Measurements from ENCODE around the gene MGA.

Gene MGA

DNA sequence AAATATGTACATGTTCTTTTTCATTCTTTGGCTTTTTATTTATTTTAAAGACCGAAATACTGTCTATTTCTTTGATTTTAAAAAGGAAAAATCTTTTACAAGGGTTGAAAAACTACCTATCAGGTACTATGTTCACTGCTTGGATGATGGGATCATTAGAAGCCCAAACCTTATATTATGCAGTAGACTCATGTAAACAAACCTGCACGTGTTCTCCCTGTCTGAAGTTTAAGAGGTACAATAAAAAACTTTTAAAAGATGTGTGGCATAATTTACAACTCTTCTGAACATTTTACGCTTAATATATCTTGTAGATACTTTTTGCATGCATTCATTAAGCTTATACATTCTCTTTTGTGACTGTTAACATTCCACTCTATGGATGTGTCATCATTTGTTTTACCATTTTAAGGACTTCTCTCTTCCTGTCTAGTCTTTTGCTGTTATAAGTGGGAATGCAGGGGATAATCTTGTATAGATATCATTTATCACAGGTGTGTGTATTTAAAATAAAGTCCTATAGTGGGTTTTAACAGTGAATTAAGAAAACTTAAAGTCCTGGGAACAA is 6.2 kb downstream of the MGA start:
- Histone ChIP-seq H3K9me3 (ENCODE audit: low read length) (no peaks in the 10 kb centered on the region), H3K4me1 (ENCODE audit: insufficient read depth, low read length) (peaks cover 12% of the 10 kb centered on the region), H3K4me3 (ENCODE audit: low read length) (no peak overlapping the region), H2AFZ (ENCODE audit: low read depth, low read length) (no peak overlapping the region), H3K36me3 (ENCODE audit: insufficient read depth, low read length) (peaks cover 10% of the 10 kb centered on the region), H3K27me3 (ENCODE audit: insufficient read depth, low read length) (no peaks in the 10 kb centered on the region)

DNA sequence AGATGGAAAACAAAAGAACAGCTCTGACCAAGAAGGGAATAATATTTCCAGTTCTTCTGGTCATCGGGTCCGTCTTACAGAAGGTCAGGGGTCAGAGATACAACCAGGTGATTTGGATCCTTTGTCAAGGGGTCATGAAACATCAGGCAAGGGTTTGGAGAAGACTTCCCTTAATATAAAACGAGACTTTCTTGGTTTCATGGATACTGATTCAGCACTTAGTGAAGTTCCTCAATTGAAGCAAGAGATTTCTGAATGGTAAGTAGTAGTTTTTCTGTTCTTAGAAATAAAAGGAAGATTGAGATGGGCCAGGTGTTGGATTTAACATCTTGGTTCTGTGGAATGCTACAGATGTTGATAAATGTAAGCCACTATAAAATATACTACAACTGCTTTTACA is 9.5 kb downstream of the MGA start:
- H3K9me3 ChIP-seq (ENCODE audit: low read length), result no peaks in the 10 kb centered on the region
- H3K36me3 ChIP-seq (ENCODE audit: insufficient read depth, low read length), result peaks cover 10% of the 10 kb centered on the region
- no peaks in the 10 kb centered on the region for H3K27me3 ChIP-seq (ENCODE audit: insufficient read depth, low read length)
- H2AFZ ChIP-seq (ENCODE audit: low read depth, low read length), result no peak overlapping the region
- H3K4me3 ChIP-seq (ENCODE audit: low read length), result no peak overlapping the region
- H3K4me1 ChIP-seq (ENCODE audit: insufficient read depth, low read length), result no peaks in the 10 kb centered on the region

DNA sequence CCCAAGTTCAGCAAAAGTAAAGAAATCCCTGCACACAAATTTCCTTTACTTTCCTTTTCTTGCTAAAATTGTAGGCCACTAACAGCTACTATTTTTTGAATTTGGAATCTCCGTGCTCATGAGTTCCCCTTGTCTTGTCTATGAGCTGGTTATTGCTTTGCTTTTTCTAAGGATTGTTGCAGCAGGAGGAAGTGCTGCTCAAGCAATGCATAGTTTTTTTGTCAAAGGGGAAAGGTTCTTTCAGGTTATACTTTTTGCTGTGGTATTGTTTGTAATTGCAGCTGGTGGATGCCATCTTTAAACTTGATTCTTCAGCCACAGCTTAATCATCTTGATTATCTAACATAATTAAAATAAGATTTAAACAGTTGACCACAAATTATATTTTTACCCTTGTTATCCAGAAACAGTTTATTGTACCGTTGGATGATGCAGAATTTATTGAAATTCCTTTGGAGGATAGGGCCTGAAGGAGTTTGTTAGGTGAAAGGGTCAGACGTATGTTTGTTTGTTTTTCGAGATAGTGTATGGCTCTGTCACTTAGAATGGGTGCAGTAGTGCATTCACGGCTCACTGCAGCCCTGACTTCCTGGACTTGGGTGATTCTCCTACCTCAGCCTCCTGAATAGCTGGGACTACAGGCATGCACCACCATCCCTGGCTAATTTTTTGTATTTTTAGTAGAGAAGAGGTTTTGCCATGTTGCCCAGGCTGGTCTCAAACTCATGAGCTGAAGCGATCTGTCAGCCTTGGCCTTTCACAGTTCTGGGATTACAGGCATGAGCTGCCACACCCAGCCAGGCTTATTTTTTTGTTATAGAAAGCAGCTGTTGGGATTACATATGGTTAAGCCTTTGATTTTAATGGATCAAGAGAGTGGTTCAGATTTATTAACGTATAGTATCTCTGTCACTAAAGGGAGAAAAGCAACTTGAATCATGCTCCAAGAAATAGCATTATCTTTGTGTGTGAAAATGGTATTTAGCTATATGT is 11.7 kb downstream of the MGA start:
- Histone ChIP-seq H2AFZ (ENCODE audit: low read depth, low read length) (no peak overlapping the region), H3K4me3 (ENCODE audit: low read length) (no peak overlapping the region), H3K27me3 (ENCODE audit: insufficient read depth, low read length) (no peaks in the 10 kb centered on the region), H3K36me3 (ENCODE audit: insufficient read depth, low read length) (peaks cover 10% of the 10 kb centered on the region), H3K9me3 (ENCODE audit: low read length) (no peaks in the 10 kb centered on the region), H3K4me1 (ENCODE audit: insufficient read depth, low read length) (no peaks in the 10 kb centered on the region)

DNA sequence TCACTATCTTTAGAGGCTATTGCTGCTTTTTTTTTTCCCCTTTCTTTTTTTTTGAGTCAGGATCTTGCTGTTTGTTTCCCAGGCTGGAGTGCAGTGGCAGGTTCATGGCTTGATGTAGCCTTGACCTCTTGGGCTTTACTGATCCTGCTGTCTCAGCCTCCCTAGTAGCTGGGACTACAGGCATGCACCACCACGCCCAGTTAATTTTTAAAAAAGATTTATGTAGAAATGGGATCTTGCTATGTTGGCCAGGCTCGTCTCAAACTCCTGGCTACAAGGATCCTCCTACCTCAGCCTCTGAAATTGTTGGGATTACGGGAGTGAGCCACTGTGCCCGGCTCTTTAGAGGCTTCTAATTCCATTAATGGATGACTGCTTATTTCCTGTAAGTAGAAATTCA is 15.1 kb downstream of the MGA start:
- H3K4me1 ChIP-seq (ENCODE audit: insufficient read depth, low read length), result no peaks in the 10 kb centered on the region
- no peak overlapping the region for H3K4me3 ChIP-seq (ENCODE audit: low read length)
- H2AFZ ChIP-seq (ENCODE audit: low read depth, low read length), result no peak overlapping the region
- no peaks in the 10 kb centered on the region for H3K27me3 ChIP-seq (ENCODE audit: insufficient read depth, low read length)
- no peaks in the 10 kb centered on the region for H3K36me3 ChIP-seq (ENCODE audit: insufficient read depth, low read length)
- peaks cover 3% of the 10 kb centered on the region for H3K9me3 ChIP-seq (ENCODE audit: low read length)

DNA sequence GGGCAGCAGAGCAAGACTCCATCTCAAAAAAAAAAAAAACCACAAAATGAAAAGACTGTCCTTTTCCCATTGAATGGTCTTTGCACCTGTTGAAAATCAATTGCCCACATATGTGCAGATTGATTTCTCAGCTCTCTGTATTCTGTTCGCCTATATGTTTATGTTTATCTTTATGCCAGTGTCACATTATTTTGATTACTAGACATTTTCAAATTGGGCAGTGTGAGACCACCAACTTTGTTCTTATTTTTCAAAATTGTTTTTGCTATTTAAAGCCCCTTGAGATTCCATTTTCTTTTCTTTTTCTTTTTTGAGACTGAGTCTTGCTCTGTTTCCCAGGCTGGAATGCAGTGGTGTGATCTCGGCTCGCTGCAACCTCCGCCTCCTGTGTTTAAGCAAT is 18.5 kb downstream of the MGA start:
- Histone ChIP-seq H3K4me3 (ENCODE audit: low read length) (no peak overlapping the region), H3K36me3 (ENCODE audit: insufficient read depth, low read length) (no peaks in the 10 kb centered on the region), H2AFZ (ENCODE audit: low read depth, low read length) (no peak overlapping the region), H3K4me1 (ENCODE audit: insufficient read depth, low read length) (no peaks in the 10 kb centered on the region), H3K27me3 (ENCODE audit: insufficient read depth, low read length) (no peaks in the 10 kb centered on the region), H3K9me3 (ENCODE audit: low read length) (peaks cover 3% of the 10 kb centered on the region)

DNA sequence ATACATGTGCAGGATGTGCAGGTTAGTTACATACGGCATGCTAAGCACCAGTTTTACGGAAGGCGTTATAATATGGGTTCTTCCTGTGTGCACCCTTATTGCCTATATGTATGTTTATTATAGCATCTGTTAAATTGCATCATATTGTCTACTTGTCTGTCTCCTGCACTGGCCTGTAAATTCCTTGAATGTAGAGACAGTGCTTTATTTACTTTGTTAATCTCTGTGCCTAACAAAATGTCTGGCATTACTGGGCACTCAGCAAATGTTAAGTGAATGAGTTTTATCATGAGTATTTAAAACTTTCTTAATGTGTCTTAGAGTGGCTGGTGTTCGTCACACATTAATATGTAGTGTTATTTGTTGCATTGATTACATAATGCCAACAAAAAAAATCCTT is 23.8 kb downstream of the MGA start:
- Histone ChIP-seq H2AFZ (ENCODE audit: low read depth, low read length) (no peak overlapping the region), H3K4me1 (ENCODE audit: insufficient read depth, low read length) (no peaks in the 10 kb centered on the region), H3K27me3 (ENCODE audit: insufficient read depth, low read length) (no peaks in the 10 kb centered on the region), H3K9me3 (ENCODE audit: low read length) (peaks cover 3% of the 10 kb centered on the region), H3K36me3 (ENCODE audit: insufficient read depth, low read length) (no peaks in the 10 kb centered on the region), H3K4me3 (ENCODE audit: low read length) (no peak overlapping the region)

DNA sequence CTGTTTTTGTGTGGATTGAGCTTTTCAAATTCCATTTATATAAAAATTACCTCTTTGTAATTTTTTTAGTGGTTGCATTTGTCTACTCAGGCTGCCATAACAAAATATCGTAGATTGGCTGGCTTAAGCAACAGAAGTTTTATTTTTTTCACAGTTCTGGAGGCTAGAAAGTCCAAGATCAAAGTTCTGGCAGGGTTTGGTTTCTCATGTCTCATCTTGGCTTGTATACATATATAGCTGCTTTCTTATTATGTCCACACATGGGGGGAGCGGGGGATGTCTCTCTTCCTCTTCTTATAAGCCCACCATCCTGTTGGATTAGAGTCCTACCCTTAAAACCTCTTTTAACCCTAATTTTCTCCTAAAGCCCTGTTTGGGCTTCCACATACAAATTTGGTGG is 28.5 kb downstream of the MGA start:
- H3K36me3 ChIP-seq (ENCODE audit: insufficient read depth, low read length), result no peaks in the 10 kb centered on the region

DNA sequence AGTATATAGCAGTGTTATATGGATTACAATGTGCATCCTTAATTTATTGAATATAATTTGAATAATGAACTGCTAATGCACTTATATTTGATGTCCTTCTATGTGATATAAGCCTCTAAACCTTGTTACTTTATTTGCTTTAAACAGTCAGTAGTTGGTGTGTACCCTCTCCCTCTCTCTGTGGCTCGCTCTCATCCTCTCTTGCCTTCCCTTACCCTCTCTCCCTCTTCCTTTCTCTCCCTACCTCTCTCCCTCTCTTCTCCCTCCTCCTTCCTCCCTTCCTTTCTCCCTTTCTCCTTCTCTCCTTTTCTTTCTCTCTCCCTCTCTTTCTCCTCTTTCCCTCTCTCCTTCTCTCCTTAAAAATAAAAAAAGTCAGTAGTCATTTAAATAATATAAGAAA is 28.9 kb downstream of the MGA start:
- H3K36me3 ChIP-seq (ENCODE audit: insufficient read depth, low read length), result no peaks in the 10 kb centered on the region
- H3K4me3 ChIP-seq (ENCODE audit: low read length), result no peak overlapping the region
- no peaks in the 10 kb centered on the region for H3K9me3 ChIP-seq (ENCODE audit: low read length)
- peaks cover 3% of the 10 kb centered on the region for H3K4me1 ChIP-seq (ENCODE audit: insufficient read depth, low read length)
- no peak overlapping the region for H2AFZ ChIP-seq (ENCODE audit: low read depth, low read length)
- no peaks in the 10 kb centered on the region for H3K27me3 ChIP-seq (ENCODE audit: insufficient read depth, low read length)

More for the DNA sequence above, 28.5 kb downstream of the MGA start:
- Histone ChIP-seq H3K27me3 (ENCODE audit: insufficient read depth, low read length) (no peaks in the 10 kb centered on the region), H2AFZ (ENCODE audit: low read depth, low read length) (no peak overlapping the region), H3K4me3 (ENCODE audit: low read length) (no peak overlapping the region), H3K9me3 (ENCODE audit: low read length) (no peaks in the 10 kb centered on the region), H3K4me1 (ENCODE audit: insufficient read depth, low read length) (peaks cover 3% of the 10 kb centered on the region)

DNA sequence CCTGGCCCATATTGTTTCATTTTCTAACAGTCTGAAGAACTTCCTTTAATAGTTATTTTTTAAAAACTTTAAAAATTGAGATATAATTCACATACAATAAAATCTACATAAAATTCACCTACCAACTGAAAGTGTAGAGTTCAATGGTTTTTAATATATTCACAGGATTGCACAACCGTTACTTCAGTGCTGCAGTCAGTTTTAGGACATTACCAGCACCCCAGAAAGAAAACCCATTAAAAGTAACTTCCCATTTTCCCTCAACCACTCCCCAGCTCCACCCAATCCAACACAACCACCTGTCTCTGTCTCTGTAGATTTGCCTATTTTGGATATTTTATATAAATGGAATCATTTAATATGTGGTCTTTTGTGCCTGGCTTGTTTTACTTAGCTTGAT is 29.6 kb downstream of the MGA start:
- Histone ChIP-seq H3K4me3 (ENCODE audit: low read length) (no peak overlapping the region), H3K36me3 (ENCODE audit: insufficient read depth, low read length) (no peaks in the 10 kb centered on the region), H3K9me3 (ENCODE audit: low read length) (no peaks in the 10 kb centered on the region), H3K27me3 (ENCODE audit: insufficient read depth, low read length) (no peaks in the 10 kb centered on the region), H3K4me1 (ENCODE audit: insufficient read depth, low read length) (peaks cover 3% of the 10 kb centered on the region), H2AFZ (ENCODE audit: low read depth, low read length) (no peak overlapping the region)

DNA sequence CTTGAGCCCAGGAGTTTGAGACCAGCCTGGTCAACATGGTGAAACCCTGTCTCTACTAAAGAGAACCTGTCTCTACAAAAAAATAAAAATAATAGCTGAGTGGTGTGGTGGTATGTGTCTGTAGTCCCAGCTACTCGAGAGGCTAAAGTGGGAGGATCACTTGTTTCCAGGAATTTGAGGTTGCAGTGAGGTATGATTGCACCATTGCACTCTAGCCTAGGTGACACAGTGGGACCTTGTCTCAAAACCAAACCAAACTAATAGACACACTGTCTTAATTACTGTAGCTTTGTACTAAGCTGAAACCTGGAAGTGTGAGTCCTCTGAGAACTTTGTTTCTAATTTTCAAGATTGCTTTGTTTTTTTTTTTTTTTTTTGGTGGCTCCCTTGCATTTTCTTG is 30.4 kb downstream of the MGA start:
- no peak overlapping the region for H2AFZ ChIP-seq (ENCODE audit: low read depth, low read length)
- H3K4me1 ChIP-seq (ENCODE audit: insufficient read depth, low read length), result peaks cover 3% of the 10 kb centered on the region
- no peaks in the 10 kb centered on the region for H3K27me3 ChIP-seq (ENCODE audit: insufficient read depth, low read length)
- H3K4me3 ChIP-seq (ENCODE audit: low read length), result no peak overlapping the region
- H3K9me3 ChIP-seq (ENCODE audit: low read length), result no peaks in the 10 kb centered on the region
- no peaks in the 10 kb centered on the region for H3K36me3 ChIP-seq (ENCODE audit: insufficient read depth, low read length)

DNA sequence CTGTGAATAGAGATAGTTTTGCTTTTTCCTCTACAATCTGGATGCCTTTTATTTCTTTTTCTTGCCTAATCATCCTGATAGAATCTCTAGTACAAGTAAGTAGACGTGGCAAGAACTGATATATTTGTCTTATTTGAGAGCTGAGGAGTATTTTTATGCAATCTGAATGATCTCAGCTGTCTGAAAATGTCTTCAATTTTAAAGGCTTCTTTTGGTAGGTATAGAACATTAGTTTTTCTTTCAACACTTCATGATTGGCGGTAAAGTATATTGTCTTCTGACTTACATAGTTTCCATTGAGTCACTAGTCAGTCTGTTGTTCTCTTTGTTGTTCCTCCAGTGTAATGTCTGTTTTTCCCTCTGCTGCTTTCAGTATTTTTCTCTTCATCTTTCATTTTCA is 31.3 kb downstream of the MGA start:
- no peak overlapping the region for H2AFZ ChIP-seq (ENCODE audit: low read depth, low read length)
- H3K36me3 ChIP-seq (ENCODE audit: insufficient read depth, low read length), result no peaks in the 10 kb centered on the region
- H3K4me1 ChIP-seq (ENCODE audit: insufficient read depth, low read length), result peaks cover 3% of the 10 kb centered on the region
- H3K27me3 ChIP-seq (ENCODE audit: insufficient read depth, low read length), result no peaks in the 10 kb centered on the region
- no peaks in the 10 kb centered on the region for H3K9me3 ChIP-seq (ENCODE audit: low read length)
- no peak overlapping the region for H3K4me3 ChIP-seq (ENCODE audit: low read length)

DNA sequence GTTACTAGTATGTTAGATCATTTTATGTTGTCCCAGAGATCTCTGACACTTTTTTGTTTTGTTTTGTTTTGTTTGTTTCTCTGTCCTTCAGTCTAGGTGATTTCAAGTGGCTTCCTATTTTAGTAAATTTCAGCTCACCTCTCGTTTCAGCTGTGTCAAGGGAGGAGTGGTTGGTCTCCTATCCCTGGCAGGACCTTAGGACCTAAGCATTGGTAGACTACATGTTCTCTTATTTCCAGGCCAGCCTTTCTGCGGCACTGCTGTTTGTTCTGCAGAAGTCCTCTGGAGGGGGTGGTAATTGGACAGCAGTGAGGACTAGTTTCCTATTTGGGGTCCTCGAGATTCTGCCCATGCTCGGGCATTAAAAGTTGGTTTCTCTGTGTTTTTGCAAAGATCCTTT is 31.8 kb downstream of the MGA start:
- no peaks in the 10 kb centered on the region for H3K36me3 ChIP-seq (ENCODE audit: insufficient read depth, low read length)

DNA sequence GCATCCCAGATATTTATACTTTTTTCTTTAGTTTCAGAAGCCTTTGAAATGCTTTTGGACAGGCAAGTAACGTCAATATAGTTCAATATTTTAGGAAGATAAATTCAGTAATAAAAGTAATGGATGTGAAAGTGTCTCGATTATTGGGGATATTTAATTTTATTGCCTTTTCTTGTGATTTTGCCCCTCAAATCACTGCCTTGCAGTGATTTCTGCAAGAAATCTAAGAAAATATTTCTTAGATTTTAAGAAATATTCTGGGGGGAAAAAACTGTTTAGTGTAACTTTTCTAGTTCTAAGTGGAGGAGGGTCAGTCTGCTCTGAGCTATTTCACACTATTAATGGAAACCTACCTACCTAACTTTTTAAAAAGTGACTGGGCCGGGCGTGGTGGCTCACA is 33.6 kb downstream of the MGA start:
- no peaks in the 10 kb centered on the region for H3K27me3 ChIP-seq (ENCODE audit: insufficient read depth, low read length)
- H2AFZ ChIP-seq (ENCODE audit: low read depth, low read length), result no peak overlapping the region
- H3K4me1 ChIP-seq (ENCODE audit: insufficient read depth, low read length), result peaks cover 3% of the 10 kb centered on the region
- H3K9me3 ChIP-seq (ENCODE audit: low read length), result no peaks in the 10 kb centered on the region
- no peak overlapping the region for H3K4me3 ChIP-seq (ENCODE audit: low read length)
- no peaks in the 10 kb centered on the region for H3K36me3 ChIP-seq (ENCODE audit: insufficient read depth, low read length)

More for the DNA sequence above, 31.8 kb downstream of the MGA start:
- H3K27me3 ChIP-seq (ENCODE audit: insufficient read depth, low read length), result no peaks in the 10 kb centered on the region
- H3K9me3 ChIP-seq (ENCODE audit: low read length), result no peaks in the 10 kb centered on the region
- H3K4me3 ChIP-seq (ENCODE audit: low read length), result no peak overlapping the region
- H3K4me1 ChIP-seq (ENCODE audit: insufficient read depth, low read length), result peaks cover 3% of the 10 kb centered on the region
- H2AFZ ChIP-seq (ENCODE audit: low read depth, low read length), result no peak overlapping the region

Measured in neuron (in vitro differentiated cells).